GM12872 (cell line): ENCODE data around the gene TOP2B.
A peak's percentile ranks its signal among the peaks of the same experiment; 100 is the strongest.

ENCODE experiments used
- TF ChIP-seq, protein P1 (sequence below): IDR thresholded peaks from 3 replicates; pipeline ENCODE4 v1.5.1; 2011; ENCODE audit warnings: low read depth, mild to moderate bottlenecking, low read length, moderate library complexity; ENCODE audit not compliant: insufficient read depth

The TOP2B gene

DNA sequence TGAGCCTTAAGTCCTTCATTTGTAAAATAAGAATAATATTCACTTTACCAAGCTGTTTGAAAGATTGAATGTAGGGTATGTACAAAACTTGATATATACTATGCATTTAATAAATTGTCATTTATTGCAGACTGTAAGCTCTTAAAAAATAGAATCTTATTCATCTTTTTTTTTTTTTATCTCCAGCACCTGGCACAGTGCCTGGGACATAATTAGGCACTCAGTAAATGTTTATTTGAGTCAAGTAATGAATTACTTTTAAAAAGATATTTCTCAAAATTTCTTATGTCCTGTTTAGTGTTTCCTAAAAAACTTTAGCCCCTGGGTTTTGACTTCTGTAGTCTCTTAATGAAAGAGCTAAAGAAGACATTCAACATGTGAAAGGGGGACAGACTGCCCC, 71.7 kb downstream of the TOP2B start:
- TF ChIP-seq, protein P1, sequence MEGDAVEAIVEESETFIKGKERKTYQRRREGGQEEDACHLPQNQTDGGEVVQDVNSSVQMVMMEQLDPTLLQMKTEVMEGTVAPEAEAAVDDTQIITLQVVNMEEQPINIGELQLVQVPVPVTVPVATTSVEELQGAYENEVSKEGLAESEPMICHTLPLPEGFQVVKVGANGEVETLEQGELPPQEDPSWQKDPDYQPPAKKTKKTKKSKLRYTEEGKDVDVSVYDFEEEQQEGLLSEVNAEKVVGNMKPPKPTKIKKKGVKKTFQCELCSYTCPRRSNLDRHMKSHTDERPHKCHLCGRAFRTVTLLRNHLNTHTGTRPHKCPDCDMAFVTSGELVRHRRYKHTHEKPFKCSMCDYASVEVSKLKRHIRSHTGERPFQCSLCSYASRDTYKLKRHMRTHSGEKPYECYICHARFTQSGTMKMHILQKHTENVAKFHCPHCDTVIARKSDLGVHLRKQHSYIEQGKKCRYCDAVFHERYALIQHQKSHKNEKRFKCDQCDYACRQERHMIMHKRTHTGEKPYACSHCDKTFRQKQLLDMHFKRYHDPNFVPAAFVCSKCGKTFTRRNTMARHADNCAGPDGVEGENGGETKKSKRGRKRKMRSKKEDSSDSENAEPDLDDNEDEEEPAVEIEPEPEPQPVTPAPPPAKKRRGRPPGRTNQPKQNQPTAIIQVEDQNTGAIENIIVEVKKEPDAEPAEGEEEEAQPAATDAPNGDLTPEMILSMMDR, result no peak

DNA sequence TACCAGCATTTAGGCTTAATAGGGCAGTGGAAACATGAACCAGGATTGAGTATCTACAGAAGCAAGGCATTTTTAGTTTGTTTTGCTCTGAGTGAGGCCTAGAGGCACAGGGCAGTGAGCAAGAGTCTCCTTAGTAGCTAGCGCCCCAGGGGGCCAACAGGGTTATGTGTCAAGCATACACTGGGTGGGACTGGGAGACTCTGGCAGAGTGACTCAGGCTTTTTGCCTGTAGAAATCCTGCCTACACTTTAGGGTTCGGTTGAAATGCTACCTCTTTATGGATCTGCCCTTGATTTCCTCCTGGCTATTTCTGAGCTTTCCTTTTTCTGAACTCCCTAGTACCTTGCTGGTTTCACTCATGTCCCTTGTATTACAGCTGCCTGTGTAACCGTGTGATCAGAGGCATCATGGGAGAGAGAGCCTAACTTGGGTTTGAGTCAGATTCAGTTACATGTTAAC, 72.2 kb downstream of the TOP2B start:
- TF ChIP-seq, protein P1, result peak; percentile 28; the same call in 1 of the 3 replicates

DNA sequence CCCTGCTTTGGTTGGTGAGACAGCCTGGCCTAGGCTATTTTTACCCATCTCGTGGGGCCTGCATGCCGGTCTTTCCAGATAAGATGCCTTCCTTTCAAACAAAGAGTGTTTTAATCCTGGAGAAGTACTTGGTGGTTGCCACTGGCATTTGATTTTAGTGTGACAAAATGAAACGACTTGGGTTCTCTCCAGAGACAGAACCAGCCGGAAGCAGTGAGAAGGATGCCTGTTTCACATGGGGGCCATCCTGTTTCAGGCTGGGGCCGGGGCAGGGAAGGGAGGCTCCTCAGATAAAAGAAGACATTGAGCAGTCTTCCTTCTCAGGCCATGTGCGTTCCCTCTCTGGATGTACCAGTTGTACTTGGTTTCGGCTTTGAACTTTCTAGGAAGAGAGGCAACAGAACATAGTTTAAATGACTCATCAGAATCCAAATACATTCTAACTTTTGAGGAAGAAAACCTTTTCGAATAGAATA, 74.9 kb downstream of the TOP2B start:
- TF ChIP-seq, protein P1, result no peak

GRCh38 chr3:25589104-25589782, 75.5 kb downstream of the TOP2B start:
- TF ChIP-seq, protein P1, result no peak

DNA sequence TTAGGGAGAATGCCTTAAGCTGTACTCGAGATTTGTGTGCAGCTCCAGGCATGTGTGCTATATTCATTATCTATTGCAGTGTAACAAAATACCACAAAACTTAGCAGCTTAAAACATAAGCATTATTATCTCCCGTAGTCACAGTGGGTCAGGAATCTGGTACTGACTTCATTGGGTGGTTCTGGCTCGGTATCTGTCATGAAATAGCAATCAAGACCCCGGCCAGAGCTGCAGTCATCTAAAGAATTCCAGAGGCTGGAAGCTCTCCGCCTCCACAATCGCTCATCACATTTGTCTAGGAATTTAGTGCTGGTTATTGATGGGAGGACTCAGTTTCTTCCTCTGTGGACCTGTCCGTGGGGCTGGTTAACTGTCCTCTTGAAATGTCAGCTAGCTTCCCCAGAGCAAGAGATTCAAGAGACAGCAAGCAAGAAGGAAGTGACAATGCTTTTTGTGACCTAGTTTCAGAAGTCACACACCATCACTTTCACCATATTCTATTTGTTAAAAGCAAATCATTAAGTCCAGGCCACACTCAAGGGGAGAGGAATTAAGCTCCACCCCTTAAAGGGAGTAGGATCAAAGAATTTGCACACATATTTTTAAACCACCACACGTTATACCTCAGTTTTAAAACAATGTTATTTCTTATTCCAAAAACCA, 76.1 kb downstream of the TOP2B start:
- TF ChIP-seq, protein P1, result no peak

- TF ChIP-seq, protein P1, result no peak
Measured at GRCh38 chr3:25587975-25588374, 76.7 kb downstream of the TOP2B start.

DNA sequence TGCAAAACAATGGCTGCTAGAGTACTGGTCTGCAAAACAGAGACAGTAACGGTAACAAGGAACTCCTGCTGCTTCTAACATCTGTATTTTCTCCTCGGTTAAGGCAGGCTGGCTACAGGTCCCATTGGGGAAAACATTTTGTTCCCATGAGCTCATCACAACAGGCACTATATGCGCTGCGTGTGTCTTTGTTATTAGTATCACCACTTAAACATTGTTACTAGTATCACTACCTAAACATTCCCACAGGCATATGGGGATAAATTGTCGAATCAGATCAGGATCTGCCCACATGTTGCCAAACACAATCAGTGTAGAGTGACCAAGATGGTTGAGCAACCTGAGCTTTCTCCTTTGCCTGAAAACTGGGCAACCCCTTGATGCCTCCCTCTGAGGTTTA, 77.2 kb downstream of the TOP2B start:
- TF ChIP-seq, protein P1, result no peak
